Measurements from ENCODE around the gene GDPD3. TPM values are rescaled to one million over a fixed set of nuclear protein-coding genes. Genes with fewer than 3 reads are reported as not detected.
A peak's percentile ranks its signal among the peaks of the same experiment; 100 is the strongest.

Gene GDPD3
- polyA plus RNA-seq, 3 donors = 11.3 to 13.6 (median 13.0) TPM

- DNase-seq = peak; percentile 92
Measured at GRCh38 chr16:30096105-30096861, 17.1 kb downstream of the GDPD3 start, which contains the start of gene YPEL3. Gene YPEL3 (minus strand): TSS chr16:30096213. CDS start chr16:30095482, 731 bp downstream.

GRCh38 chr16:30095166-30096078, 17.9 kb downstream of the GDPD3 start:
- peak; percentile 22 for DNase-seq

GRCh38 chr16:30094541-30095165, 18.7 kb downstream of the GDPD3 start:
- DNase-seq = no peak

- peak; percentile 79 for DNase-seq
Measured at GRCh38 chr16:30092373-30093010, 20.8 kb downstream of the GDPD3 start.

- peak; percentile 90 for DNase-seq
Measured at GRCh38 chr16:30091474-30092372, 21.6 kb downstream of the GDPD3 start, which contains the start of gene TBX6. Gene TBX6 (minus strand): TSS chr16:30091924. CDS start chr16:30091193, 731 bp downstream.

GRCh38 chr16:30090610-30091331, 22.6 kb downstream of the GDPD3 start:
- no peak for DNase-seq

- DNase-seq = no peak
Measured at GRCh38 chr16:30088832-30089624, 24.3 kb downstream of the GDPD3 start.

- no peak for DNase-seq
Measured at GRCh38 chr16:30088237-30088831, 25.0 kb downstream of the GDPD3 start.

- no peak for DNase-seq
Measured at GRCh38 chr16:30087181-30087898, 26.0 kb downstream of the GDPD3 start.

GRCh38 chr16:30086291-30087140, 26.8 kb downstream of the GDPD3 start:
- no peak for DNase-seq

GRCh38 chr16:30085820-30086219, 27.5 kb downstream of the GDPD3 start:
- no peak for DNase-seq

- DNase-seq = no peak
Measured at GRCh38 chr16:30085247-30085646, 28.1 kb downstream of the GDPD3 start.

GRCh38 chr16:30084816-30085159, 28.5 kb downstream of the GDPD3 start:
- DNase-seq = no peak

- no peak for DNase-seq
Measured at GRCh38 chr16:30084096-30084815, 29.1 kb downstream of the GDPD3 start.

- no peak for DNase-seq
Measured at GRCh38 chr16:30083216-30084055, 29.9 kb downstream of the GDPD3 start.

All from renal pelvis (tissue), 4 donors.